Esophagus muscularis mucosa (tissue), 4 donors: ENCODE results near the gene PYDC1. TPM values are rescaled to one million over a fixed set of nuclear protein-coding genes. Genes with fewer than 3 reads are reported as not detected.

Experiments
- DNase-seq: peaks from one replicate; pipeline ENCODE4 v3.0.0-alpha.2; 2017; ENCODE audit errors: extremely low spot score
- H3K27ac ChIP-seq, 4 donors: fragments of 200-600 bp; sonication (generic); replicated peaks in 1 of 4; 1 replicate in 3 of 4; 2 replicates in 1 of 4; pipeline ENCODE4 v1.5.1; 2016 to 2019; ENCODE audit warnings: mild to moderate bottlenecking in 1 of 4
- H3K27me3 ChIP-seq, 4 donors: fragments of 200-600 bp; sonication (generic); one replicate each; pipeline versions ENCODE4 v1.5.1 to v1.6.0; 2016 to 2019
- H3K36me3 ChIP-seq, 4 donors: fragments of 200-600 bp; sonication (generic); one replicate each; pipeline ENCODE4 v1.5.1; 2016 to 2019
- H3K4me1 ChIP-seq, 4 donors: fragments of 200-600 bp; sonication (generic); one replicate each; pipeline ENCODE4 v1.5.1; 2016 to 2019
- H3K4me3 ChIP-seq, 4 donors: fragments of 200-600 bp; sonication (generic); 1 replicate in 2 of 4; 2 replicates in 2 of 4; pipeline ENCODE4 v1.5.1; 2016 to 2019; ENCODE audit warnings: mild to moderate bottlenecking in 4 of 4, moderate library complexity in 1 of 4
- H3K9me3 ChIP-seq, 4 donors: fragments of 200-600 bp; sonication (generic); 1 replicate in 3 of 4; 2 replicates in 1 of 4; pipeline ENCODE4 v1.5.1; 2016 to 2019
- CTCF ChIP-seq, 3 experiments: fragments of 200-600 bp in 2 of 3; fragments of 450-650 bp in 1 of 3; sonication (generic) in 2 of 3; IDR thresholded peaks; one replicate each; pipeline ENCODE4 v1.5.1; 2017 to 2019; ENCODE audit warnings: antibody characterized with exemption in 3 of 3, mild to moderate bottlenecking in 2 of 3, moderate library complexity in 1 of 3
- EP300 ChIP-seq: sonication (generic); formaldehyde crosslinking; IDR thresholded peaks from one replicate; pipeline ENCODE4 v1.6.1; 2017; ENCODE audit warnings: antibody characterized with exemption
- POLR2A ChIP-seq: fragments of 450-650 bp; IDR thresholded peaks from one replicate; pipeline ENCODE4 v1.6.1; 2017; ENCODE audit warnings: antibody characterized with exemption, moderate library complexity, mild to moderate bottlenecking, low read depth
- POLR2AphosphoS5 ChIP-seq, 2 donors: sonication (generic); formaldehyde crosslinking; IDR thresholded peaks; one replicate each; pipeline ENCODE4 v1.6.1; 2017; ENCODE audit warnings: antibody characterized with exemption in 2 of 2
- WGBS: methylation state at CpG from one replicate; pipeline ENCODE4 v1.1.5; 2018; 5-methylcytosine and 5-hydroxymethylcytosine counted together
- intact Hi-C: fragments of 100-400 bp; cut with DNase I; formaldehyde crosslinking; loops from one replicate; pipeline ENCODE4 v1.15.1; 2023
- total RNA-seq, 4 donors: library from RNA; depleted of rRNA; stranded (reverse); fragments of >200 nt; gene quantifications; one replicate each; pipeline versions ENCODE4 v1.1.0 to v1.2.1, GENCODE V29; 2016

Gene PYDC1
- total RNA-seq, 4 donors from 2014 or later = not detected

- Histone ChIP-seq H3K4me3 (no peak overlapping the region), H3K4me1 (peaks cover 19 to 26% (median 23%) of the 10 kb centered on the region in 4 donors), H3K36me3 (peaks cover 80 to 100% (median 97%) of the 10 kb centered on the region in 4 donors), H3K27me3 (no peaks in the 10 kb centered on the region), H3K27ac (no peak overlapping the region), H3K9me3 (no peaks in the 10 kb centered on the region)
- DNase-seq = no peak
- intact Hi-C loops = no loop called here
- 68% methylated on average over 10 of the region's 10 CpGs for WGBS
- TF ChIP-seq CTCF (IDR thresholded peaks at IDR 0.05) = no peak
- TF ChIP-seq EP300 = no peak
- no peak for TF ChIP-seq POLR2A
- TF ChIP-seq POLR2AphosphoS5 (IDR thresholded peaks at IDR 0.05) = no peak
Measured at GRCh38 chr16:31186930-31187807, 29.8 kb downstream of the PYDC1 start.

- intact Hi-C loops = no loop called here
- no peaks in the 10 kb centered on the region for H3K27me3 ChIP-seq
- H3K4me3 ChIP-seq = no peak overlapping the region
- DNase-seq = no peak
- peaks cover 26 to 36% (median 33%) of the 10 kb centered on the region in 4 donors for H3K4me1 ChIP-seq
- TF ChIP-seq EP300 = no peak
- H3K36me3 ChIP-seq = peaks cover 70 to 90% (median 87%) of the 10 kb centered on the region in 4 donors
- 69% methylated on average over 7 of the region's 7 CpGs for WGBS
- no peak overlapping the region for H3K27ac ChIP-seq
- H3K9me3 ChIP-seq = no peaks in the 10 kb centered on the region
Measured at GRCh38 chr16:31186176-31186575, 30.8 kb downstream of the PYDC1 start.

- Histone ChIP-seq H3K9me3 (no peaks in the 10 kb centered on the region), H3K4me1 (peaks cover 26 to 39% (median 37%) of the 10 kb centered on the region in 4 donors), H3K36me3 (peaks cover 62 to 81% (median 78%) of the 10 kb centered on the region in 4 donors), H3K27me3 (no peaks in the 10 kb centered on the region), H3K27ac (no peak overlapping the region), H3K4me3 (no peak overlapping the region)
- 67% methylated on average over 5 of the region's 5 CpGs for WGBS
- intact Hi-C loops = no loop called here
- TF ChIP-seq POLR2AphosphoS5 (IDR thresholded peaks at IDR 0.05) = no peak
- TF ChIP-seq EP300 = no peak
- TF ChIP-seq CTCF (IDR thresholded peaks at IDR 0.05) = no peak
- TF ChIP-seq POLR2A = no peak
- DNase-seq = no peak
Measured at GRCh38 chr16:31185339-31185738, 31.6 kb downstream of the PYDC1 start.

- WGBS = 88% methylated on average over 14 of the region's 14 CpGs
- intact Hi-C loops = no loop called here
- peaks cover 26 to 39% (median 37%) of the 10 kb centered on the region in 4 donors for H3K4me1 ChIP-seq
Measured at GRCh38 chr16:31184888-31185287, 32.0 kb downstream of the PYDC1 start.

More at GRCh38 chr16:31184888-31185287, 32.0 kb downstream of the PYDC1 start:
- Histone ChIP-seq H3K27ac (no peak overlapping the region), H3K36me3 (peaks cover 57 to 77% (median 74%) of the 10 kb centered on the region in 4 donors), H3K4me3 (no peak overlapping the region), H3K9me3 (no peaks in the 10 kb centered on the region), H3K27me3 (no peaks in the 10 kb centered on the region)
- TF ChIP-seq POLR2AphosphoS5 (IDR thresholded peaks at IDR 0.05) (no peak), POLR2A (no peak), EP300 (no peak), CTCF (IDR thresholded peaks at IDR 0.05) (no peak)
- no peak for DNase-seq
